Adrenal gland (tissue), 5 donors: ENCODE data around the gene SPRR1A.

Source experiments
- POLR2A ChIP-seq, 2 donors: fragments of 450-650 bp; IDR thresholded peaks; one replicate each; pipeline ENCODE4 v1.6.1; 2017; ENCODE audit warnings: antibody characterized with exemption in 2 of 2, mild to moderate bottlenecking in 2 of 2, moderate library complexity in 1 of 2
- TF ChIP-seq, protein P1 (sequence below), 6 experiments: fragments of 450-650 bp in 4 of 6; fragments of 200-600 bp in 2 of 6; sonication (generic) in 1 of 6; IDR thresholded peaks; 1 replicate in 5 of 6; 2 replicates in 1 of 6; pipeline versions ENCODE4 v1.5.1 to v1.8.0; 2016 to 2021; ENCODE audit warnings: antibody characterized with exemption in 6 of 6, mild to moderate bottlenecking in 2 of 6, moderate library complexity in 1 of 6
- donor health status: DM: no; HTN: no; CAD: no.

- TF ChIP-seq, protein P1, sequence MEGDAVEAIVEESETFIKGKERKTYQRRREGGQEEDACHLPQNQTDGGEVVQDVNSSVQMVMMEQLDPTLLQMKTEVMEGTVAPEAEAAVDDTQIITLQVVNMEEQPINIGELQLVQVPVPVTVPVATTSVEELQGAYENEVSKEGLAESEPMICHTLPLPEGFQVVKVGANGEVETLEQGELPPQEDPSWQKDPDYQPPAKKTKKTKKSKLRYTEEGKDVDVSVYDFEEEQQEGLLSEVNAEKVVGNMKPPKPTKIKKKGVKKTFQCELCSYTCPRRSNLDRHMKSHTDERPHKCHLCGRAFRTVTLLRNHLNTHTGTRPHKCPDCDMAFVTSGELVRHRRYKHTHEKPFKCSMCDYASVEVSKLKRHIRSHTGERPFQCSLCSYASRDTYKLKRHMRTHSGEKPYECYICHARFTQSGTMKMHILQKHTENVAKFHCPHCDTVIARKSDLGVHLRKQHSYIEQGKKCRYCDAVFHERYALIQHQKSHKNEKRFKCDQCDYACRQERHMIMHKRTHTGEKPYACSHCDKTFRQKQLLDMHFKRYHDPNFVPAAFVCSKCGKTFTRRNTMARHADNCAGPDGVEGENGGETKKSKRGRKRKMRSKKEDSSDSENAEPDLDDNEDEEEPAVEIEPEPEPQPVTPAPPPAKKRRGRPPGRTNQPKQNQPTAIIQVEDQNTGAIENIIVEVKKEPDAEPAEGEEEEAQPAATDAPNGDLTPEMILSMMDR (IDR thresholded peaks at IDR 0.05): no peak
- TF ChIP-seq POLR2A (IDR thresholded peaks at IDR 0.05): no peak
Measured at GRCh38 chr1:152976688-152977087, 7.2 kb upstream of the SPRR1A start.
